ACHN (cell line): Measurements from ENCODE around the gene MSX2.
"Not testable (repeated sequence)": the region's sequence is repeated elsewhere in the genome, so short reads cannot be mapped to it uniquely, and the experiment has no call there.

ENCODE experiments used
- DNase-seq: peaks from one replicate; pipeline ENCODE4 v3.0.0-alpha.2; 2015
- in situ Hi-C: cut with HindIII; loops from 2 replicates; pipeline ENCODE4 v1.10.0; 2017; ENCODE audit warnings: low sequenced_read_pairs, low pct_ligation_motif_present, low pct_unique_long_range_greater_than_20kb

Gene MSX2

GRCh38 chr5:174759091-174759490 lies 34.7 kb downstream of the MSX2 start:
- DNase-seq: no peak

GRCh38 chr5:174760721-174761120 lies 36.3 kb downstream of the MSX2 start:
- in situ Hi-C loops: no loop called here
- no peak for DNase-seq

More at GRCh38 chr5:174759091-174759490, 34.7 kb downstream of the MSX2 start:
- in situ Hi-C loops: no loop called here

GRCh38 chr5:174761341-174761740 lies 37.0 kb downstream of the MSX2 start:
- in situ Hi-C loops, DNase-seq: not testable (repeated sequence)

- DNase-seq: no peak
- in situ Hi-C loops: no loop called here
Measured at GRCh38 chr5:174764309-174764708, 39.9 kb downstream of the MSX2 start.

- DNase-seq: no peak
- in situ Hi-C loops: no loop called here
Measured at GRCh38 chr5:174765540-174765939, 41.2 kb downstream of the MSX2 start.

GRCh38 chr5:174767670-174768069 lies 43.3 kb downstream of the MSX2 start:
- no peak for DNase-seq
- in situ Hi-C loops: no loop called here

- in situ Hi-C loops: no loop called here
- no peak for DNase-seq
Measured at GRCh38 chr5:174769005-174769404, 44.6 kb downstream of the MSX2 start.

GRCh38 chr5:174773371-174773770 lies 49.0 kb downstream of the MSX2 start:
- in situ Hi-C loops: no loop called here
- no peak for DNase-seq

- DNase-seq: no peak
- in situ Hi-C loops: no loop called here
Measured at GRCh38 chr5:174775081-174775480, 50.7 kb downstream of the MSX2 start.

- no peak for DNase-seq
- in situ Hi-C loops: no loop called here
Measured at GRCh38 chr5:174777111-174777510, 52.7 kb downstream of the MSX2 start.

GRCh38 chr5:174777583-174777982 lies 53.2 kb downstream of the MSX2 start:
- in situ Hi-C loops: no loop called here
- DNase-seq: no peak
